HG02884 (cell line): ENCODE results near the gene PDCD2L.
"Not testable (repeated sequence)": the region's sequence is repeated elsewhere in the genome, so short reads cannot be mapped to it uniquely, and the experiment has no call there.

Experiments
- ATAC-seq: cut with Tn5 transposase; IDR thresholded peaks from one replicate; pipeline ENCODE4 v1.9.1; 2021; ENCODE audit warnings: mild to moderate bottlenecking, moderate library complexity; ENCODE audit not compliant: unreplicated experiment

PDCD2L gene

GRCh38 chr19:34461375-34462100 lies 57.3 kb downstream of the PDCD2L start:
- ATAC-seq = no peak

DNA sequence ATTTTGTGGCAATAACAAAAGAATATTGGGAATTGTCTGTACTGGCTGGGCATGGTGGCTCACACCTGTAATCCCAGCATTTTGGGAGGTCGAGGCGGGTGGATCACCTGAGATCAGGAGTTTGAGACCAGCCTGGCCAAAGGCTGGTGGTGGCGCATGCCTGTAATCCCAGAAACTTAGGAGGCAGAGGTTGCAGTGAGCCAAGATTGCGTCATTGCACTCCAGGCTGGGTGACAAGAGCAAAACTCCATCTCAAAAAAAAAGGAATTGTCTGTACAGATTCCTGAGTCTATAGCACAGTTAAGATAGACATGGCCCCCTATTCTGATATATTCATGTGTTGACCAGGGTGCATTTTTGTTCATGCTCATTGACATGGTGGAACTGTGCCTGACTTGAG lies 60.6 kb downstream of the PDCD2L start:
- ATAC-seq = not testable (repeated sequence)

DNA sequence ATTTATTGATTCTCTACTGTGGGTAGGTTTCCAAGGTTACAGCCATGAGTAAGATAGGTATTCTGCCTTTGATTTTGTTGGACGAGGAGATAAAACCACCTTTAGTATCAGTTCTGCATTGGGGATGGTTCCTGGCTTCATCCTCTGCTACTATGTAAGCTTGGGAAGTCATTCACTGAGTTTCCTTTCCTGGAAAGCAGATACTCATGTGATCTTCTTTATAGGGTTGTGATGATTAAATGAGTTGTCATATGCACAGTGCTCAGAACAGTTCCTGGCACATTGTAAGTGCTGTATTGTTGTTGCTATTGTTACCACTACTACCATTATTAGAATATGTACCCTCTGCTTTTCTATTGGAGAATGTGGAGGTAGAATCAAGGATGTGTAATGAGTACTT lies 64.2 kb downstream of the PDCD2L start:
- no peak for ATAC-seq

GRCh38 chr19:34469026-34469425 lies 64.8 kb downstream of the PDCD2L start:
- not testable (repeated sequence) for ATAC-seq

- ATAC-seq = no peak
Observed at GRCh38 chr19:34471906-34472700, 67.9 kb downstream of the PDCD2L start.

DNA sequence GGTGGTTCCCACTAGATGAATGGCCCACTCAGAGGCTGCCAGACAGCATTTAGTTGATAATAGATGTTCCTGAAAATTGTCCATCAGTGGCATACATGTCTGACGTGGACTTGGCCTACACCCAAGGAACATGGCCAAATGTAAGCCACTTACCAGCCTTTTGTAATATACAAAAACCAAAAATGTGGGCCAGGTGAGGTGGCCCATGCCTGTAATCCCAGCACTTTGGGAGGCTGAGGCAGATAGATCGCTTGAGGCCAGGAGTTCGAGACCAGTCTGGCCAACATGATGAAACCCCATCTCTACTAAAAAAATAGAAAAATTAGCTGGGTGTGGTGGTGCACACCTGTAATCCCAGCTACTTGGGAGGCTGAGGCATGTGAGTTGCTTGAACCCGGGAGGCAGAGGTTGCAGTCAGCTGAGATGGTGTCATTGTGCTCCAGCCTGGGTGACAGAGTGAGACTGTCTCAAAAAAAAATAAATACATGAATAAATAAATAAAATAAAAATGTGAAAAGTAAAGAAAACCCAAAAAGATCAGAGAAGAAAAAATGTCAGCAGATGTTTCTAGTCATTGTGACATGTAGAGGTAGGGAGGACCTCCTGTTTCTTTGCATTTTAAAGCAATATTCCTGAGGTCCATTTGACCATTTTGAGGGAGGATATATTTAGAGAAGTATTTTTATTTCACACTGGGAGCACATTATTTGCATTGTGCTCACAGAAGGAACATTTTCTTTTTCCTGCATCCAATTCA lies 70.2 kb downstream of the PDCD2L start:
- ATAC-seq = no peak

- ATAC-seq = no peak
Observed at GRCh38 chr19:34475026-34475974, 71.1 kb downstream of the PDCD2L start.
